B cell (primary cell): Measurements from ENCODE around the gene SMARCC2.

ENCODE experiments used
- EZH2 ChIP-seq: IDR thresholded peaks from 2 replicates; pipeline ENCODE4 v1.6.1; 2012; ENCODE audit warnings: borderline replicate concordance, low read depth, mild to moderate bottlenecking, moderate library complexity, low read length; ENCODE audit not compliant: insufficient read depth, poor library complexity, severe bottlenecking
- TF ChIP-seq, protein P1 (sequence below): fragments of 200-600 bp; IDR thresholded peaks from one replicate; pipeline ENCODE4 v1.8.0; 2022; ENCODE audit warnings: antibody characterized with exemption, mild to moderate bottlenecking

GRCh38 chr12:56157201-56158028 is 31.9 kb downstream of the SMARCC2 start:
- TF ChIP-seq, protein P1, sequence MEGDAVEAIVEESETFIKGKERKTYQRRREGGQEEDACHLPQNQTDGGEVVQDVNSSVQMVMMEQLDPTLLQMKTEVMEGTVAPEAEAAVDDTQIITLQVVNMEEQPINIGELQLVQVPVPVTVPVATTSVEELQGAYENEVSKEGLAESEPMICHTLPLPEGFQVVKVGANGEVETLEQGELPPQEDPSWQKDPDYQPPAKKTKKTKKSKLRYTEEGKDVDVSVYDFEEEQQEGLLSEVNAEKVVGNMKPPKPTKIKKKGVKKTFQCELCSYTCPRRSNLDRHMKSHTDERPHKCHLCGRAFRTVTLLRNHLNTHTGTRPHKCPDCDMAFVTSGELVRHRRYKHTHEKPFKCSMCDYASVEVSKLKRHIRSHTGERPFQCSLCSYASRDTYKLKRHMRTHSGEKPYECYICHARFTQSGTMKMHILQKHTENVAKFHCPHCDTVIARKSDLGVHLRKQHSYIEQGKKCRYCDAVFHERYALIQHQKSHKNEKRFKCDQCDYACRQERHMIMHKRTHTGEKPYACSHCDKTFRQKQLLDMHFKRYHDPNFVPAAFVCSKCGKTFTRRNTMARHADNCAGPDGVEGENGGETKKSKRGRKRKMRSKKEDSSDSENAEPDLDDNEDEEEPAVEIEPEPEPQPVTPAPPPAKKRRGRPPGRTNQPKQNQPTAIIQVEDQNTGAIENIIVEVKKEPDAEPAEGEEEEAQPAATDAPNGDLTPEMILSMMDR: peak; percentile 76
- no peak for TF ChIP-seq EZH2
